Measurements from ENCODE around the gene MRAP. TPM values are rescaled to one million over a fixed set of nuclear protein-coding genes. Genes with fewer than 3 reads are reported as not detected.

The MRAP gene
- total RNA-seq, result not detected in 2 replicates

DNA sequence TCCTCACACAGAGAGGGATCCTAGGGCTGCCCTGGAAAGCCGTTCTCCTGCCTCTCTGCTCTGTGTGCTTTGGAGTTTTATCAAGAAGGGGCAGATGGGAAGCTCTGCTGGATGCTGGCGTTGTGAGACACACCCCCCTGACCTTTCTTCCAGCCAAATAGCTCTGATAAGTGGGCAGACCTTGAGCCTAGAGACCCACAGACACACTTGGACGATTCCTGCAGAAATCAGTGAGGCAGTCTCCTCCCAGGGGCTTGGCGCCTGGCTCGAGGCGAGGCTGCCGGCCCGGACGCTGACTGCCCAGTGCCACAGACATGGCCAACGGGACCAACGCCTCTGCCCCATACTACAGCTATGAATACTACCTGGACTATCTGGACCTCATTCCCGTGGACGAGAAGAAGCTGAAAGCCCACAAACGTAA, at the start of gene MRAP:
Gene MRAP (plus strand): TSS at position 198 of the 424 bp plus-strand sequence. CDS start 117 bp downstream, at position 315.

DNA sequence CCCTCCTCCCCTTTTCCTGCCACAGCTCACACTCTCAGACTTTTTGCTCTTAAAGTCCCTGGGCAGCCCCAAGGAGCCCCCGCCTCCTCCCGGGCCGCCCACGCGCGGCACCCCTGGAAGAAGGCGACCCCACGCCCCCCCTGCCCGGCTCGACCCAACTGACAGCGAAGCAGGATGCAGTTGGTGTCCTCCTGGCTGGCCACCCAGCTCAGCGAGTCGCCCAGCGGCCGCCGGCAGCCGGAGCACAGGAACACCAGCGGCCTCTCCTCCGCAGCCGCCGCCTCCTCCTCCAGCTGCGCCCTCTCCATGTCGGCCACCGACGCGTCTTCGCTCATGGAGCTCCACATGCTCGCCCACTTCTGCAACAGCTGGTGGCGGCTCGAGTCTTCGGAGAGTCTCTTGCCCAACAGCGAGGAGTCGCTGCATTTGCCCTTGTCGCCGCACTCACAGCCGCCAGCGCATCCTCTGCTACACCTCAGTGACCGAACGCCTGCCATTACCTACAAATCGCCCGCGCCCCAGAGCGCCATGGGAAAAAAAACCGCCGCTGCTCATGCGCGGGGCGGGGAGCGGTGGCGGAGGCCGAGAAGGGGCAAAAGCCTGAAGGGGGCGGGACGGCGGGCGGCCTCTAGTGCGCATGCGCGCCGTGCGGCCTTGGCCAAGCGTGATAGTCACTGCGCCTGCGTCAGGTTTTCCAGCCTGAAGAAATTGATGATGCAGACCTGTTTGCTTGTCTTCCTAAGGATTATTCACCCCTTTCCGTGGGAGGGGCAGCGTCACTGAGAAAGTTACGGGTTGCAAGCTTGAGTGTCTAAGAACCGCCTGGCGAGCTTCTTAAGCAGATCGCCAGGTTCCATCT, 19.9 kb upstream of the MRAP start, which contains the start of gene MIS18A:
Gene MIS18A (minus strand): TSS at position 532 of the 859 bp plus-strand sequence. CDS start 35 bp downstream, at position 497.

Other genes with a start within 250 kb of the MRAP start
- gene MIS18A, start 19.8 kb upstream of the MRAP start, total RNA-seq, result 5.5 and 7.5 TPM in 2 replicates
- gene URB1, start 94.2 kb downstream of the MRAP start, total RNA-seq, result 19.7 and 24.6 TPM in 2 replicates
- gene EVA1C, start 113.9 kb downstream of the MRAP start, total RNA-seq, result 5.5 and 7.8 TPM in 2 replicates